ENCODE measurements around the gene LYZL4.

Gene LYZL4

DNA sequence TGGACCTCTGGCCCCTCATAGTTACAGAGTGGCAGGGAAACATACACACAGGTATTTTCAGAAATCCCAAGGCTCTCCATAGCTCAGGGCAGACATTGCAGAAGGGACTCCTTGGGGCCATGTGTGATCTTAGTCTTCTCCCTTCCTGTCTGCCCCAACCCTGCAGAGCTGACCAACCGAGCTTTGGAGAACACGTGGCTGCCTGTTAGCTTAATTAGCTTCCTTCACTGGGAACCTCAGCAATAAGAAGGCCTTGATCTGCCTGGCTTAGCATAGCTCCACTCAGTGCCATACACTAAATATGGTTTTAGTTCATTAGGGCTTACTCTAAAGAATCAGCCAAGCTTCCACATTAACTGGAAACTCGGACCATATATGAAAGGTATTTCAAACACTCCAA is 12.3 kb downstream of the LYZL4 start:
- no peaks in the 10 kb centered on the region; the same call in none of the 2 replicates for H3K27me3 ChIP-seq (ENCODE audit: control insufficient read depth, low read length)
- no peaks in the 10 kb centered on the region for H3K9me2 ChIP-seq (replicated peaks; ENCODE audit: control insufficient read depth, low read length)
- H3K4me3 ChIP-seq (ENCODE audit: low read length), result no peak overlapping the region
- H3K9me3 ChIP-seq (ENCODE audit: control insufficient read depth, insufficient read depth, low read length), result no peaks in the 10 kb centered on the region
- TF ChIP-seq EZH2phosphoT487 (IDR thresholded peaks at IDR 0.05; ENCODE audit: borderline replicate concordance, low read length), result no peak
- TF ChIP-seq, protein P1, sequence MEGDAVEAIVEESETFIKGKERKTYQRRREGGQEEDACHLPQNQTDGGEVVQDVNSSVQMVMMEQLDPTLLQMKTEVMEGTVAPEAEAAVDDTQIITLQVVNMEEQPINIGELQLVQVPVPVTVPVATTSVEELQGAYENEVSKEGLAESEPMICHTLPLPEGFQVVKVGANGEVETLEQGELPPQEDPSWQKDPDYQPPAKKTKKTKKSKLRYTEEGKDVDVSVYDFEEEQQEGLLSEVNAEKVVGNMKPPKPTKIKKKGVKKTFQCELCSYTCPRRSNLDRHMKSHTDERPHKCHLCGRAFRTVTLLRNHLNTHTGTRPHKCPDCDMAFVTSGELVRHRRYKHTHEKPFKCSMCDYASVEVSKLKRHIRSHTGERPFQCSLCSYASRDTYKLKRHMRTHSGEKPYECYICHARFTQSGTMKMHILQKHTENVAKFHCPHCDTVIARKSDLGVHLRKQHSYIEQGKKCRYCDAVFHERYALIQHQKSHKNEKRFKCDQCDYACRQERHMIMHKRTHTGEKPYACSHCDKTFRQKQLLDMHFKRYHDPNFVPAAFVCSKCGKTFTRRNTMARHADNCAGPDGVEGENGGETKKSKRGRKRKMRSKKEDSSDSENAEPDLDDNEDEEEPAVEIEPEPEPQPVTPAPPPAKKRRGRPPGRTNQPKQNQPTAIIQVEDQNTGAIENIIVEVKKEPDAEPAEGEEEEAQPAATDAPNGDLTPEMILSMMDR (IDR thresholded peaks at IDR 0.05; ENCODE audit: low read depth, low read length, poor library complexity, severe bottlenecking), result no peak
- no peaks in the 10 kb centered on the region for H4K20me1 ChIP-seq (ENCODE audit: control insufficient read depth, insufficient read depth, low read depth, low read length)
- no peaks in the 10 kb centered on the region for H3F3A ChIP-seq (ENCODE audit: control insufficient read depth, insufficient read depth)
- H3K4me2 ChIP-seq (ENCODE audit: low read length), result no peak overlapping the region
- H3K4me1 ChIP-seq (ENCODE audit: control insufficient read depth, low read length), result no peaks in the 10 kb centered on the region
- H3K27ac ChIP-seq (ENCODE audit: low read depth, low read length), result no peak overlapping the region
- H3K36me3 ChIP-seq (ENCODE audit: control insufficient read depth, low read length), result no peaks in the 10 kb centered on the region
- no peaks in the 10 kb centered on the region for H3K79me2 ChIP-seq (ENCODE audit: control insufficient read depth, low read length)

DNA sequence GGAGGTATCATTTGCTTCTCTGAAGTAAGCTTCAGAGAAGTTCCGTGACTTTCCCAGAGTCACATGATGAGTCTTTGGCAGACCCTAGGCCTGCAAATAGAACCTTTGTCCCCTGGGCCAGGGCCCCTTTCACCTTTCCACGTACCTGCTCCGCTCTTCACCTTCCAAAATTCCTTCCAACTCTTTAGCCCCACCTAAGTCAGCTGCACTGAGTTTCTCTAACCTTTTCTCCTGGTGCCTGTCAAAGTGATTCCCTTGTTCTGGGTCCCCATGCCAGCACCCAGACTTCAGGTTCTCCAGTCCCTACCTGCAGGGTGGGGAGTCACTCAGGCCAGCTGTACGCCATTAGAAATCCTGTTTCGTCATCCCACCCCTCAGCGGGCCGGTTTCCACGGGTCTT is 12.8 kb downstream of the LYZL4 start:
- Histone ChIP-seq H3K79me2 (ENCODE audit: control insufficient read depth, low read length) (no peaks in the 10 kb centered on the region), H3K9me3 (ENCODE audit: control insufficient read depth, insufficient read depth, low read length) (no peaks in the 10 kb centered on the region), H3K36me3 (ENCODE audit: control insufficient read depth, low read length) (no peaks in the 10 kb centered on the region), H3K4me3 (ENCODE audit: low read length) (no peak overlapping the region), H3K4me2 (ENCODE audit: low read length) (no peak overlapping the region), H3K27me3 (ENCODE audit: control insufficient read depth, low read length) (no peaks in the 10 kb centered on the region; the same call in none of the 2 replicates), H3K9me2 (replicated peaks; ENCODE audit: control insufficient read depth, low read length) (no peaks in the 10 kb centered on the region), H3K27ac (ENCODE audit: low read depth, low read length) (no peak overlapping the region), H3F3A (ENCODE audit: control insufficient read depth, insufficient read depth) (no peaks in the 10 kb centered on the region), H3K4me1 (ENCODE audit: control insufficient read depth, low read length) (no peaks in the 10 kb centered on the region), H4K20me1 (ENCODE audit: control insufficient read depth, insufficient read depth, low read depth, low read length) (no peaks in the 10 kb centered on the region)
- TF ChIP-seq EZH2phosphoT487 (IDR thresholded peaks at IDR 0.05; ENCODE audit: borderline replicate concordance, low read length), result no peak
- TF ChIP-seq, protein P1 (IDR thresholded peaks at IDR 0.05; ENCODE audit: low read depth, low read length, poor library complexity, severe bottlenecking), result no peak

- Histone ChIP-seq H3K27me3 (ENCODE audit: control insufficient read depth, low read length) (no peaks in the 10 kb centered on the region; the same call in 1 of the 2 replicates), H4K20me1 (ENCODE audit: control insufficient read depth, insufficient read depth, low read depth, low read length) (no peaks in the 10 kb centered on the region), H3F3A (ENCODE audit: control insufficient read depth, insufficient read depth) (no peaks in the 10 kb centered on the region), H3K9me2 (replicated peaks; ENCODE audit: control insufficient read depth, low read length) (no peaks in the 10 kb centered on the region), H3K4me1 (ENCODE audit: control insufficient read depth, low read length) (no peaks in the 10 kb centered on the region), H3K79me2 (ENCODE audit: control insufficient read depth, low read length) (no peaks in the 10 kb centered on the region), H3K36me3 (ENCODE audit: control insufficient read depth, low read length) (no peaks in the 10 kb centered on the region), H3K4me3 (ENCODE audit: low read length) (no peak overlapping the region), H3K4me2 (ENCODE audit: low read length) (no peak overlapping the region), H3K9me3 (ENCODE audit: control insufficient read depth, insufficient read depth, low read length) (no peaks in the 10 kb centered on the region), H3K27ac (ENCODE audit: low read depth, low read length) (no peak overlapping the region)
- no peak for TF ChIP-seq EZH2phosphoT487 (IDR thresholded peaks at IDR 0.05; ENCODE audit: borderline replicate concordance, low read length)
- TF ChIP-seq, protein P1 (IDR thresholded peaks at IDR 0.05; ENCODE audit: low read depth, low read length, poor library complexity, severe bottlenecking), result no peak
Measured at GRCh38 chr3:42394579-42395288, 15.7 kb downstream of the LYZL4 start.
